NCI-H146 treated with DMSO at 0.1 percent for 48 hours (cell line): ENCODE measurements around the gene NCKIPSD.

Experiments used
- DNase-seq: peaks from one replicate; lab custom pipeline; 2025; ENCODE audit not compliant: unreplicated experiment; lab: John Stamatoyannopoulos, UW

Gene NCKIPSD

DNA sequence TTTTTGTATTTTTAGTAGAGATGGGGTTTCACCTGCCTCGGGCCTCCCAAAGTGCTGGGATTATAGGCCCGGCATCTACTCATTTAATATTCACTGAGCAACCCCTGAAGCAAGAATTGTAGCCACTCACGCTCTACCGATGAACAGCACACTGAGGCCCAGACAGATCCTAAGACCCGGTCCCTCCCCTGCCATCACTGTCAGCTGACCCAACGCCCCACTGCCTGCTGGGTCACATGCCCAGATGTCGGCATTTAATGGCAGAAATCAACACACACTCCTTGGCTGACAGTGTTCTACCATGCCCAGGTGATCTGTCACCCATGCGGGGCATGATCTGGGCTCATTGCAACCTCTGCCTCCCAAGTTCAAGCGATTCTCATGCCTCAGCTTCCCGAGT is 60.9 kb downstream of the NCKIPSD start:
- DNase-seq, result no peak

- DNase-seq, result peak; percentile 61
These were observed 61.7 kb downstream of the NCKIPSD start for GRCh38 chr3:48623851-48624547.
